Heart left ventricle (tissue), 13 donors: ENCODE measurements around the gene ADAMTS12.

Source experiments
- CTCF ChIP-seq, 12 donors: fragments of 200-600 bp; sonication (generic) in 4 of 12; IDR thresholded peaks; one replicate each; pipeline versions ENCODE4 v1.5.0 to v1.8.0; 2018 to 2022; ENCODE audit warnings: antibody characterized with exemption in 12 of 12, mild to moderate bottlenecking in 5 of 12
- POLR2A ChIP-seq, 2 donors: fragments of 450-650 bp; IDR thresholded peaks; one replicate each; pipeline ENCODE4 v1.6.1; 2017; ENCODE audit warnings: antibody characterized with exemption in 2 of 2, mild to moderate bottlenecking in 2 of 2, moderate library complexity in 2 of 2
- donor health status: ischemic (EF 13 %, LVEDD 7.1; RV severe dilation, severe dysfunction).
- donor health status: DM: no; HTN: yes; CAD: no.
- donor health status: DM: no; HTN: no; CAD: no.
- donor health status: ischemic (EF 25% LVEDD 6.9; RV normal size, moderate dysfunction).
- donor health status: ischemic (EF 25% LVEDD 5.7; RV mildly dilated, moderate dysfunction).
- donor health status: ischemic (EF 35%, LVEDD 5.7; RV mildly dilated, moderate dysfunction).
- donor health status: nonischemic (EF 11% LVEDD 7.7; RV severe dilation, severe dysfunction).
- donor health status: DM: yes; HTN: yes; CAD: no.
- donor health status: PGD.
- donor health status: ischemic (EF 29% LVEDD 5.4; RV normal size, mild dysfunction).
- donor health status: nonischemic (EF 23%, LVEDD 6.1; RV moderate dilation, normal function).

GRCh38 chr5:33883482-33883881, 8.3 kb downstream of the ADAMTS12 start:
- TF ChIP-seq POLR2A (IDR thresholded peaks at IDR 0.05) (no peak), CTCF (IDR thresholded peaks at IDR 0.05) (no peak)
